Sigmoid colon (tissue), 3 donors: ENCODE measurements around the gene SFTPB.

Experiments used
- POLR2A ChIP-seq, 2 donors: fragments of 450-650 bp; IDR thresholded peaks; one replicate each; pipeline ENCODE4 v1.6.1; 2016; ENCODE audit warnings: antibody characterized with exemption in 2 of 2, mild to moderate bottlenecking in 2 of 2, moderate library complexity in 2 of 2
- TF ChIP-seq, protein P1 (sequence below), 4 experiments: fragments of 450-650 bp in 3 of 4; fragments of 200-600 bp in 1 of 4; IDR thresholded peaks; one replicate each; pipeline ENCODE4 v1.5.1; 2016 to 2019; ENCODE audit warnings: antibody characterized with exemption in 4 of 4, mild to moderate bottlenecking in 3 of 4, moderate library complexity in 2 of 4

DNA sequence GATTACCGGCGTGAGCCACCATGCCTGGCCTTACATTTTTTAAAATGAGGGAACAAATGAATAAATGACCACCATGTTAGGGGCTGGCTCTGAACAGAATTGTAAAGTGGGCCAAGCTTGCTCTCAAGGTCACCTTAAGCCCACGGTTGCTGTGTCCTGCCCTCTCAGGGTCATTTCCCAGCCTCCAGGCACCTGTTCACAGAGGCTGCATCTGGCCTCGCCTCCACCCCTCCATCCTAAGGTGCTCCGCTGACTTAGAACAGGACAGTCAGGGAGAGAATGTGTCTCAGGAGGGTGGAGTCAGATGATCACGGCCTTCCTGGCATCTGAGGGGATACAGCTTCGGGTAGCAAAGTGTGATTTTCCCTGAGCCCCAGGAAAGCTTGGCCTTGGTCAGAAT, 7.3 kb downstream of the SFTPB start:
- TF ChIP-seq POLR2A (IDR thresholded peaks at IDR 0.05): no peak
- TF ChIP-seq, protein P1, sequence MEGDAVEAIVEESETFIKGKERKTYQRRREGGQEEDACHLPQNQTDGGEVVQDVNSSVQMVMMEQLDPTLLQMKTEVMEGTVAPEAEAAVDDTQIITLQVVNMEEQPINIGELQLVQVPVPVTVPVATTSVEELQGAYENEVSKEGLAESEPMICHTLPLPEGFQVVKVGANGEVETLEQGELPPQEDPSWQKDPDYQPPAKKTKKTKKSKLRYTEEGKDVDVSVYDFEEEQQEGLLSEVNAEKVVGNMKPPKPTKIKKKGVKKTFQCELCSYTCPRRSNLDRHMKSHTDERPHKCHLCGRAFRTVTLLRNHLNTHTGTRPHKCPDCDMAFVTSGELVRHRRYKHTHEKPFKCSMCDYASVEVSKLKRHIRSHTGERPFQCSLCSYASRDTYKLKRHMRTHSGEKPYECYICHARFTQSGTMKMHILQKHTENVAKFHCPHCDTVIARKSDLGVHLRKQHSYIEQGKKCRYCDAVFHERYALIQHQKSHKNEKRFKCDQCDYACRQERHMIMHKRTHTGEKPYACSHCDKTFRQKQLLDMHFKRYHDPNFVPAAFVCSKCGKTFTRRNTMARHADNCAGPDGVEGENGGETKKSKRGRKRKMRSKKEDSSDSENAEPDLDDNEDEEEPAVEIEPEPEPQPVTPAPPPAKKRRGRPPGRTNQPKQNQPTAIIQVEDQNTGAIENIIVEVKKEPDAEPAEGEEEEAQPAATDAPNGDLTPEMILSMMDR (IDR thresholded peaks at IDR 0.05): no peak
